HG02763 (cell line): Measurements from ENCODE around the gene STEAP1.

Experiments
- ATAC-seq: cut with Tn5 transposase; IDR thresholded peaks from one replicate; pipeline ENCODE4 v1.9.1; 2021; ENCODE audit warnings: mild to moderate bottlenecking, moderate library complexity; ENCODE audit not compliant: unreplicated experiment

The STEAP1 gene

GRCh38 chr7:90211391-90212148 lies 57.3 kb downstream of the STEAP1 start, which contains the start of gene STEAP2:
TSS of gene STEAP2 (plus strand) at chr7:90211740. CDS start at chr7:90225083, 13,343 bp downstream.
- ATAC-seq = peak; percentile 80

DNA sequence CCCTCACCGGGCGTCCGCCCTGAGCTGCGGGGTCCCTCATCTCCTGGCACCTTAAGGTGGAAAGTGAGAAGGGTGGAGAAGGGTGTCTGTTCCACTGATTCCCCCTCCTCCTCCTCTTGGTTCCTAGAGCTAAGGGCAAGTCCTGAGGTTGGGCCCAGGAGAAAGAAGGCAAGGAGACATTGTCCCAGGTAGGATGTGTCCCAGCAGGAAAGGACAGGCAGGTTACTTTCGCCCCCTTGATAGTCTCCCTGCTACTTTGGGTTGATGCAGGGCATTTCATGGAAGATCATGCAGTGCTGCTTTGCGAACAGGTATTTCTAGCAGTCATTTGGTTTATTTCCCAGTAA lies 57.9 kb downstream of the STEAP1 start:
- peak; percentile 1 for ATAC-seq

DNA sequence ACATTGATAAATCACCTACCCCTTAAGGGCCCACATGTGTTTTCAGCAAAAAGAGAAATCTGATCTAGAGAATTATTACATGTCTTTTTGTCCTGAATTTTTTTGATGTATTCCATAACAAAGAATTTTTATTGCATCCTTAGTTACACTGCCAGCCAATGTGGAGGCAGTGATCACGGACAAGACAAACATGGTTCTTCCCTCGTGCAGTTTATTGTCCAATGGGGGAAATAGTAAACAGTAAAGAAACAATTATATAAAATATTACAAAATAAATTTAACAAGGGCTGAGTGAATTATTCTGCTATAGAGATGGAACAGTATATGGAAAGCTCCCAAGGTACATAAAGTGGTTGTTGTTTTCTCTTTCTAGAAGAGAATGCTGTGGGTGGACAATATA lies 59.3 kb downstream of the STEAP1 start:
- no peak for ATAC-seq
